Stimulated activated naive CD8-positive, alpha-beta T cell treated with anti-CD3 and anti-CD28 coated beads, Interleukin-15, Interleukin-2, amounts not matched to agents 100 ng/mL and 50 ng/mL, for 24 hours (primary cell): ENCODE results near the gene SERHL2.

Experiments used
- H3K27ac Mint-ChIP-seq: one replicate; pipeline ENCODE4 v1.8.0; 2021; ENCODE audit warnings: mild to moderate bottlenecking, mixed read lengths
- H3K27me3 Mint-ChIP-seq: one replicate; pipeline ENCODE4 v1.8.0; 2021; ENCODE audit warnings: mixed read lengths
- H3K36me3 Mint-ChIP-seq: one replicate; pipeline ENCODE4 v1.8.0; 2021; ENCODE audit warnings: low read depth, mixed read lengths
- H3K4me1 Mint-ChIP-seq: one replicate; pipeline ENCODE4 v1.8.0; 2021; ENCODE audit warnings: low read depth, mixed read lengths
- H3K4me3 Mint-ChIP-seq: one replicate; pipeline ENCODE4 v1.8.0; 2021; ENCODE audit warnings: mild to moderate bottlenecking, mixed read lengths
- H3K9me3 Mint-ChIP-seq: one replicate; pipeline ENCODE4 v1.8.0; 2021; ENCODE audit warnings: mixed read lengths

Gene SERHL2

GRCh38 chr22:42617155-42617983, 63.6 kb downstream of the SERHL2 start:
- Mint-ChIP-seq H3K4me1 (peaks cover 28% of the 10 kb centered on the region), H3K36me3 (peaks cover 11% of the 10 kb centered on the region), H3K27ac (no peak overlapping the region), H3K4me3 (no peak overlapping the region), H3K9me3 (no peaks in the 10 kb centered on the region), H3K27me3 (peaks cover 3% of the 10 kb centered on the region)

- H3K9me3 Mint-ChIP-seq = no peaks in the 10 kb centered on the region
- no peaks in the 10 kb centered on the region for H3K36me3 Mint-ChIP-seq
- no peak overlapping the region for H3K27ac Mint-ChIP-seq
- H3K27me3 Mint-ChIP-seq = peaks cover 3% of the 10 kb centered on the region
- H3K4me3 Mint-ChIP-seq = no peak overlapping the region
- peaks cover 13% of the 10 kb centered on the region for H3K4me1 Mint-ChIP-seq
These were observed 65.7 kb downstream of the SERHL2 start for GRCh38 chr22:42619261-42620063.

GRCh38 chr22:42620084-42620483, 66.3 kb downstream of the SERHL2 start:
- Mint-ChIP-seq H3K9me3 (no peaks in the 10 kb centered on the region), H3K4me3 (no peak overlapping the region), H3K4me1 (peaks cover 9% of the 10 kb centered on the region), H3K27ac (no peak overlapping the region), H3K27me3 (peaks cover 3% of the 10 kb centered on the region), H3K36me3 (no peaks in the 10 kb centered on the region)

- Mint-ChIP-seq H3K4me3 (no peak overlapping the region), H3K27me3 (no peaks in the 10 kb centered on the region), H3K9me3 (no peaks in the 10 kb centered on the region), H3K36me3 (peaks cover 9% of the 10 kb centered on the region), H3K4me1 (no peaks in the 10 kb centered on the region), H3K27ac (no peak overlapping the region)
These were observed 67.8 kb downstream of the SERHL2 start for GRCh38 chr22:42621505-42622002.

- H3K36me3 Mint-ChIP-seq = peaks cover 11% of the 10 kb centered on the region
- H3K9me3 Mint-ChIP-seq = no peaks in the 10 kb centered on the region
- H3K27ac Mint-ChIP-seq = no peak overlapping the region
- no peaks in the 10 kb centered on the region for H3K4me1 Mint-ChIP-seq
- no peaks in the 10 kb centered on the region for H3K27me3 Mint-ChIP-seq
- H3K4me3 Mint-ChIP-seq = no peak overlapping the region
These were observed 68.4 kb downstream of the SERHL2 start for GRCh38 chr22:42622061-42622710.

- Mint-ChIP-seq H3K36me3 (peaks cover 11% of the 10 kb centered on the region), H3K4me1 (no peaks in the 10 kb centered on the region), H3K27ac (no peak overlapping the region), H3K27me3 (no peaks in the 10 kb centered on the region), H3K4me3 (no peak overlapping the region), H3K9me3 (no peaks in the 10 kb centered on the region)
These were observed 69.6 kb downstream of the SERHL2 start for GRCh38 chr22:42623301-42623751.
